H1 (cell line): ENCODE data around the gene ANP32B. TPM values are rescaled to one million over a fixed set of nuclear protein-coding genes. Genes with fewer than 3 reads are reported as not detected.

ENCODE experiments used
- ASH2L ChIP-seq: fragments of 200-600, 300-600 bp; sonication (generic); IDR thresholded peaks from one replicate; pipeline ENCODE4 v1.7.1; 2017; ENCODE audit warnings: low read length
- EP300 ChIP-seq, 2 experiments: IDR thresholded peaks; 1 replicate in 1 of 2; 2 replicates in 1 of 2; pipeline ENCODE4 v1.6.1; 2011 to 2012; ENCODE audit warnings: low read depth in 2 of 2, low read length in 2 of 2, mild to moderate bottlenecking in 2 of 2, borderline replicate concordance in 1 of 2, inconsistent platforms in 1 of 2, moderate library complexity in 1 of 2
- SIX5 ChIP-seq: IDR thresholded peaks from 2 replicates; pipeline ENCODE4 v1.6.1; 2011; ENCODE audit warnings: mild to moderate bottlenecking, low read depth, low read length
- SP4 ChIP-seq: IDR thresholded peaks from 2 replicates; pipeline ENCODE4 v1.6.1; 2012; ENCODE audit warnings: low read length, inconsistent platforms
- SUZ12 ChIP-seq: fragments of 200-600 bp; sonication (generic); IDR thresholded peaks from 2 replicates; pipeline ENCODE4 v1.6.1; 2012; ENCODE audit warnings: mild to moderate bottlenecking, inconsistent platforms, low read length, moderate library complexity, mixed read lengths
- polyA plus RNA-seq, 7 experiments: library from polyadenylated mRNA; depleted of rRNA in 3 of 7; stranded (reverse) in 5 of 7; unstranded in 2 of 7; fragments of >200 nt in 5 of 7; fragments of 200-250 nt in 2 of 7; gene quantifications; 1 replicate in 5 of 7; 2 replicates in 1 of 7; 4 replicates in 1 of 7; pipeline versions ENCODE4 v1.2.1 to v1.2.3, GENCODE V29; 2011 to 2013; ENCODE audit warnings: missing spikeins in 2 of 7, mixed read lengths in 2 of 7
- total RNA-seq: library from RNA; stranded (reverse); fragmentation: NEBNext Ultra II Directional; extraction: Animal tissue kit (Norgen Biotek cat#: 25700); gene quantifications from 2 replicates; pipeline ENCODE4 v1.2.1, GENCODE V29; 2021

The ANP32B gene
- total and polyA plus RNA-seq, 2 of the 8 experiments (the other 6 are each of a cell fraction or from before 2014, with no cell fraction given), result 7.6 to 88.1 TPM

GRCh38 chr9:97990259-97990658 is 7.1 kb downstream of the ANP32B start (continued):
- TF ChIP-seq EP300 (IDR thresholded peaks at IDR 0.05; ENCODE audit: borderline replicate concordance in 1 of 2, low read depth in 2 of 2, low read length in 2 of 2), result no peak
- TF ChIP-seq SUZ12, result no peak
- no peak for TF ChIP-seq SIX5
- no peak for TF ChIP-seq ASH2L
- TF ChIP-seq SP4, result no peak
